T-cell (primary cell): Measurements from ENCODE around the gene RPSA. TPM values are rescaled to one million over a fixed set of nuclear protein-coding genes. Genes with fewer than 3 reads are reported as not detected.
"Not testable (repeated sequence)": the region's sequence is repeated elsewhere in the genome, so short reads cannot be mapped to it uniquely, and the experiment has no call there.

ENCODE experiments used
- ATAC-seq, 4 experiments: fragments of 200-7000 bp in 3 of 4; fragments of 150-1000 bp in 1 of 4; cut with Tn5 transposase; replicated peaks in 1 of 4; 1 replicate in 3 of 4; 2 replicates in 1 of 4; pipeline ENCODE4 v1.10.0; 2021; ENCODE audit warnings: moderate library complexity in 3 of 4, mild to moderate bottlenecking in 2 of 4, moderate number of reproducible peaks in 1 of 4
- CTCF ChIA-PET, 2 donors: fragments of 300-600 bp; sonication (Branson Sonifier 250); formaldehyde crosslinking; loops; one replicate each; lab custom pipeline; 2022; ENCODE audit warnings: antibody characterized with exemption in 2 of 2; lab: Charles Lee
- POLR2A ChIA-PET, 2 donors: fragments of 300-600 bp; sonication (Branson Sonifier 250); formaldehyde crosslinking; loops; one replicate each; lab custom pipeline; 2022; ENCODE audit warnings: antibody characterized with exemption in 2 of 2; lab: Charles Lee
- DNase-seq, 35 experiments: peaks; one replicate each; pipeline versions ENCODE4 v3.0.0 to v3.0.0-alpha.2; 2013 to 2023
- H3K27ac ChIP-seq: one replicate; pipeline ENCODE4 v1.5.1; 2013; ENCODE audit warnings: low read length
- H3K27me3 ChIP-seq, 2 experiments: replicated peaks in 1 of 2; 1 replicate in 1 of 2; 2 replicates in 1 of 2; pipeline versions ENCODE4 v1.6.1 to v1.7.0; 2013; ENCODE audit warnings: low read length in 1 of 2, mixed read lengths in 1 of 2; ENCODE audit not compliant: control insufficient read depth in 2 of 2, insufficient read depth in 2 of 2; ENCODE audit errors: extremely low read depth in 1 of 2
- H3K36me3 ChIP-seq, 2 donors: 1 replicate in 1 of 2; 2 replicates in 1 of 2; pipeline versions ENCODE4 v1.6.1 to v1.7.0; 2013; ENCODE audit warnings: low read length in 1 of 2; ENCODE audit not compliant: control insufficient read depth in 2 of 2, insufficient read depth in 1 of 2; ENCODE audit errors: extremely low read depth in 1 of 2
- H3K4me1 ChIP-seq, 2 experiments: 1 replicate in 1 of 2; 2 replicates in 1 of 2; pipeline versions ENCODE4 v1.6.1 to v1.7.0; 2013; ENCODE audit warnings: low read length in 2 of 2, mixed read lengths in 1 of 2; ENCODE audit not compliant: insufficient read depth in 2 of 2, control insufficient read depth in 1 of 2; ENCODE audit errors: extremely low read depth in 1 of 2
- H3K4me3 ChIP-seq, 2 donors: 1 replicate in 1 of 2; 2 replicates in 1 of 2; pipeline versions ENCODE4 v1.5.1 to v1.7.0; 2013; ENCODE audit warnings: mild to moderate bottlenecking in 2 of 2, low read length in 1 of 2, moderate library complexity in 1 of 2; ENCODE audit not compliant: control insufficient read depth in 1 of 2; ENCODE audit errors: extremely low read depth in 1 of 2
- H3K9me3 ChIP-seq: 2 replicates; pipeline ENCODE4 v1.7.0; 2013
- H3K27ac Mint-ChIP-seq, 2 donors: one replicate each; pipeline ENCODE4 v1.8.0; 2020 to 2021; ENCODE audit warnings: mild to moderate bottlenecking in 2 of 2, mixed read lengths in 2 of 2
- H3K27me3 Mint-ChIP-seq, 2 donors: one replicate each; pipeline ENCODE4 v1.8.0; 2021 to 2022; ENCODE audit warnings: mixed read lengths in 2 of 2
- H3K36me3 Mint-ChIP-seq: one replicate; pipeline ENCODE4 v1.8.0; 2021; ENCODE audit warnings: mixed read lengths
- H3K4me1 Mint-ChIP-seq, 3 donors: one replicate each; pipeline ENCODE4 v1.8.0; 2020 to 2022; ENCODE audit warnings: mixed read lengths in 3 of 3, mild to moderate bottlenecking in 1 of 3
- H3K4me3 Mint-ChIP-seq, 3 donors: one replicate each; pipeline ENCODE4 v1.8.0; 2020 to 2022; ENCODE audit warnings: mild to moderate bottlenecking in 3 of 3, mixed read lengths in 3 of 3, moderate library complexity in 3 of 3
- H3K9me3 Mint-ChIP-seq, 3 donors: one replicate each; pipeline ENCODE4 v1.8.0; 2020 to 2022; ENCODE audit warnings: mixed read lengths in 3 of 3
- WGBS: methylation state at CpG from one replicate; pipeline ENCODE4 v1.1.5; 2013; ENCODE audit warnings: missing lambda C conversion rate; ENCODE audit not compliant: insufficient coverage; 5-methylcytosine and 5-hydroxymethylcytosine counted together
- total RNA-seq, 35 experiments: library from RNA in 6 of 35; stranded (reverse) in 6 of 35; fragments of 120-200 nt in 1 of 35; gene quantifications; one replicate each; pipeline versions ENCODE4 v1.2.1 to v1.2.4 and lab custom pipeline; 2013 to 2026

Gene RPSA
- total RNA-seq, 5 donors from 2014 or later (not counting 1 experiment from before 2014, with no cell fraction given), result 1,722 to 2,107 (median 1,965) TPM

DNA sequence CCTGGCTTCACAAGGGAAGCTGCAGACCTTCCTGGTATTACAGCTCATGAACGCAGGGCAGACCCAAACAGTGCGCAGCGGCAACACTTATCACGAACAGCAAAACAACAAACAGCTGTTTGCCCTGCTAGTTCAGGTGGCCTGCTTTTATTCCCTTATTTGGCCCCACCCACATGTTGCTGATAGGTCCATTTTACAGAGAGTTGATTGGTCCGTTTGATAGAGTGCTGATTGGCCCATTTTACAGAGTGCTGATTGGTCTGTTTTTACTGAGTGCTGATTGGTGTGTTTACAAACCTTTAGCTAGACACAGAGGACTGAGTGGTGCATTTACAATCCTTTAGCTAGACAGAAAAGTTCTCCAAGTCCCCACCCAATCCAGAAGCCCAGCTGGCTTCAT is 52.1 kb downstream of the RPSA start:
- DNase-seq, H3K27ac Mint-ChIP-seq, H3K4me3 ChIP-seq, H3K27ac ChIP-seq, H3K36me3 Mint-ChIP-seq, H3K4me1 ChIP-seq, H3K9me3 ChIP-seq, H3K4me1 Mint-ChIP-seq, H3K9me3 Mint-ChIP-seq, H3K36me3 ChIP-seq, H3K4me3 Mint-ChIP-seq, ATAC-seq: not testable (repeated sequence)
- peaks cover 15 to 23% of the 10 kb centered on the region in 2 donors for H3K27me3 Mint-ChIP-seq
- peaks cover 0 to 18% of the 10 kb centered on the region in 2 experiments for H3K27me3 ChIP-seq
- POLR2A ChIA-PET, result interaction anchor here in 1 of 2 donors (0.7 kb wide), 1 partner anchor 849 kb away, joined by 9 read pairs; no protein-coding TSS in a partner anchor
- CTCF ChIA-PET, result interaction anchor here (0.9 to 1.2 kb wide), 2 partner anchors 11 to 12 kb away, joined by 3 to 5 read pairs; no protein-coding TSS in a partner anchor
- WGBS, result 100% methylated on average over 3 of the region's 5 CpGs

- POLR2A ChIA-PET, result no interaction called here
- H3K9me3 Mint-ChIP-seq, result no peaks in the 10 kb centered on the region
- WGBS, result 82% methylated on average over 2 of the region's 2 CpGs
- H3K27me3 ChIP-seq, result peaks cover 0 to 12% of the 10 kb centered on the region in 2 experiments
- H3K4me3 ChIP-seq, result no peak overlapping the region
- ATAC-seq, result no peak
- H3K36me3 ChIP-seq, result no peaks in the 10 kb centered on the region
- H3K4me1 Mint-ChIP-seq, result no peaks in the 10 kb centered on the region
- no peak for DNase-seq
- H3K4me3 Mint-ChIP-seq, result no peak overlapping the region
- H3K9me3 ChIP-seq, result no peaks in the 10 kb centered on the region
- H3K4me1 ChIP-seq, result no peaks in the 10 kb centered on the region
- H3K27ac ChIP-seq, result no peak overlapping the region
- CTCF ChIA-PET, result no interaction called here
- H3K36me3 Mint-ChIP-seq, result no peaks in the 10 kb centered on the region
- H3K27me3 Mint-ChIP-seq, result peaks cover 9 to 16% of the 10 kb centered on the region in 2 donors
- H3K27ac Mint-ChIP-seq, result no peak overlapping the region
These were observed 54.2 kb downstream of the RPSA start for GRCh38 chr3:39460677-39461076.

Other genes starting within 250 kb of the RPSA start
- not detected for gene XIRP1, start 214.1 kb upstream of the RPSA start, total RNA-seq
- 10 to 100 TPM in 1 of 5 donors, 1 to 10 TPM in 4; 1.9 to 23.8 (median 5.8) TPM for gene CX3CR1, start 126.7 kb upstream of the RPSA start, total RNA-seq
- 1 to 10 TPM; 1.9 to 6.7 (median 2.8) TPM for gene CCR8, start 77.0 kb upstream of the RPSA start, total RNA-seq
- 10 to 100 TPM; 40.2 to 53.6 (median 46.5) TPM for gene SLC25A38, start 23.4 kb upstream of the RPSA start, total RNA-seq
- gene MOBP, start 61.0 kb downstream of the RPSA start, total RNA-seq, result under 1 TPM in 1 of 5 donors, not detected in 4; 0.20 TPM